ENCODE measurements around the gene HOXC5.
"Not testable (repeated sequence)": the region's sequence is repeated elsewhere in the genome, so short reads cannot be mapped to it uniquely, and the experiment has no call there.

DNA sequence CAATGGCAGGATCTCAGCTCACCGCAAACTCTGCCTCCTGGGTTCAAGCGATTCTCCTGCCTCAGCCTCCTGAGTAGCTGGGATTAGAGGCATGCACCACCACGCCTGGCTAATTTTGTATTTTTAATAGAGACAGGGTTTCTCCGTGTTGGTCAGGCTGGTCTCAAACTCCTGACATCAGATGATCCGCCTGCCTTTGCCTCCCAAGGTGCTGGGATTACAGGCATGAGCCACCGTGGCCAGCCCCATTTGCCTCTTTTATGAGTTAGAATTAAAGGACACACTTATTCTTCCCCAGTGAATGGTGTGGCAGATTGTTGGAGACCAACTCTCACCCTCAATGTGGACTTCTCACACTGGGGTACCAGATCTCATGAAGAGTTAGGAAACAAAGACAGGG, 9.2 kb downstream of the HOXC5 start:
- not testable (repeated sequence) for TF ChIP-seq POLR2A (IDR thresholded peaks at IDR 0.05)
- TF ChIP-seq, protein P1, sequence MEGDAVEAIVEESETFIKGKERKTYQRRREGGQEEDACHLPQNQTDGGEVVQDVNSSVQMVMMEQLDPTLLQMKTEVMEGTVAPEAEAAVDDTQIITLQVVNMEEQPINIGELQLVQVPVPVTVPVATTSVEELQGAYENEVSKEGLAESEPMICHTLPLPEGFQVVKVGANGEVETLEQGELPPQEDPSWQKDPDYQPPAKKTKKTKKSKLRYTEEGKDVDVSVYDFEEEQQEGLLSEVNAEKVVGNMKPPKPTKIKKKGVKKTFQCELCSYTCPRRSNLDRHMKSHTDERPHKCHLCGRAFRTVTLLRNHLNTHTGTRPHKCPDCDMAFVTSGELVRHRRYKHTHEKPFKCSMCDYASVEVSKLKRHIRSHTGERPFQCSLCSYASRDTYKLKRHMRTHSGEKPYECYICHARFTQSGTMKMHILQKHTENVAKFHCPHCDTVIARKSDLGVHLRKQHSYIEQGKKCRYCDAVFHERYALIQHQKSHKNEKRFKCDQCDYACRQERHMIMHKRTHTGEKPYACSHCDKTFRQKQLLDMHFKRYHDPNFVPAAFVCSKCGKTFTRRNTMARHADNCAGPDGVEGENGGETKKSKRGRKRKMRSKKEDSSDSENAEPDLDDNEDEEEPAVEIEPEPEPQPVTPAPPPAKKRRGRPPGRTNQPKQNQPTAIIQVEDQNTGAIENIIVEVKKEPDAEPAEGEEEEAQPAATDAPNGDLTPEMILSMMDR (IDR thresholded peaks at IDR 0.05), result not testable (repeated sequence)

Measured in lower leg skin (tissue), 3 donors.